Loucy (cell line): ENCODE measurements around the gene C3orf70.

Experiments
- CTCF ChIP-seq: fragments of 200-600 bp; sonication (generic); conservative IDR thresholded peaks from 2 replicates; pipeline ENCODE4 v1.5.1; 2014; ENCODE audit warnings: mild to moderate bottlenecking, antibody characterized with exemption, low read length
- EZH2phosphoT487 ChIP-seq: fragments of 200-600 bp; IDR thresholded peaks from 2 replicates; pipeline ENCODE4 v1.6.1; 2018; ENCODE audit warnings: antibody characterized with exemption, mild to moderate bottlenecking, moderate library complexity, borderline replicate concordance

GRCh38 chr3:185062191-185062590, 90.7 kb downstream of the C3orf70 start:
- TF ChIP-seq CTCF (no peak), EZH2phosphoT487 (no peak)
